Body of pancreas (tissue), 4 donors: ENCODE data around the gene PDF.

ENCODE experiments used
- CTCF ChIP-seq, 7 experiments: fragments of 450-650 bp in 4 of 7; fragments of 200-600 bp in 3 of 7; sonication (generic) in 3 of 7; IDR thresholded peaks; one replicate each; pipeline ENCODE4 v1.5.1; 2016 to 2019; ENCODE audit warnings: antibody characterized with exemption in 7 of 7
- POLR2A ChIP-seq, 3 donors: fragments of 450-650 bp; IDR thresholded peaks; one replicate each; pipeline ENCODE4 v1.6.1; 2016; ENCODE audit warnings: antibody characterized with exemption in 3 of 3, mild to moderate bottlenecking in 2 of 3

DNA sequence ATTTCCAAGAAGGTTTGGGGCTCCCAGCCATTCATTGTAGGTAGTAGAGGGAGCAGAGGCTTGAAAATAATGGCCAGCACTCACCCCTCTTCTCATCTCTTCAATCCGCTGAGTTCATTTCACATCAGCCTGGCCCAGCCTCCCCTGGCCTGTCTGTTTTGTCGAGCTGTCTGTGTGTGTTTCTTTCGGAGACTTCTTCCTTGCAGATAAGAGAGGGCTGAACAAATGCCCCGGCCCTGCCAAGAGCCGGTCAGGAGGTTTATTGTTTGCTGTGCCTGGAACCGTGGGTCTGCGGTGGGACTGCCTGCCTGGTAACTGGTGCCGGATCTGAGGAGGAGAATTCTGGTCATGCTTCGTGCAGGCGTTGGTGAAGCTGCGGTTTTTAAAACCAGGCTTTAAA lies 15.9 kb downstream of the PDF start:
- TF ChIP-seq POLR2A (IDR thresholded peaks at IDR 0.05) (no peak), CTCF (IDR thresholded peaks at IDR 0.05) (no peak)
